DMS53 (cell line): ENCODE results near the gene PIAS4.
"Not testable (repeated sequence)": the region's sequence is repeated elsewhere in the genome, so short reads cannot be mapped to it uniquely, and the experiment has no call there.

Experiments
- DNase-seq: peaks from one replicate; lab custom pipeline; 2025; lab: John Stamatoyannopoulos, UW

PIAS4 gene

GRCh38 chr19:4007021-4007835 lies at the start of gene PIAS4:
Gene PIAS4, plus strand, starts transcription at chr19:4007736. Its CDS starts 25 bp downstream, at chr19:4007761.
- peak; percentile 96 for DNase-seq

- no peak for DNase-seq
Measured at GRCh38 chr19:3958836-3959765, 48.4 kb upstream of the PIAS4 start.

- DNase-seq, result no peak
Measured at GRCh38 chr19:3959766-3960131, 47.8 kb upstream of the PIAS4 start.

GRCh38 chr19:3961007-3961406 lies 46.5 kb upstream of the PIAS4 start:
- DNase-seq, result no peak

- no peak for DNase-seq
Measured at GRCh38 chr19:3963458-3964255, 43.9 kb upstream of the PIAS4 start.

- DNase-seq, result no peak
Measured at GRCh38 chr19:3964256-3965194, 43.0 kb upstream of the PIAS4 start.

GRCh38 chr19:3966051-3967017 lies 41.2 kb upstream of the PIAS4 start:
- peak; percentile 91 for DNase-seq

- not testable (repeated sequence) for DNase-seq
Measured at GRCh38 chr19:3967983-3968382, 39.6 kb upstream of the PIAS4 start.

GRCh38 chr19:3968556-3969434 lies 38.7 kb upstream of the PIAS4 start:
- peak; percentile 91 for DNase-seq

GRCh38 chr19:3969435-3970312 lies 37.9 kb upstream of the PIAS4 start:
- peak; percentile 67 for DNase-seq

GRCh38 chr19:3970313-3970807 lies 37.2 kb upstream of the PIAS4 start:
- DNase-seq, result no peak

- DNase-seq, result peak; percentile 98
Measured at GRCh38 chr19:3970808-3971598, 36.5 kb upstream of the PIAS4 start, which contains the start of gene DAPK3. Gene DAPK3, minus strand, starts transcription at chr19:3971099. Its CDS starts 1,364 bp downstream, at chr19:3969735.

GRCh38 chr19:3975144-3975543 lies 32.4 kb upstream of the PIAS4 start:
- peak; percentile 26 for DNase-seq

- DNase-seq, result peak; percentile 40
Measured at GRCh38 chr19:3975637-3976087, 31.9 kb upstream of the PIAS4 start.

- peak; percentile 35 for DNase-seq
Measured at GRCh38 chr19:3976495-3977241, 30.9 kb upstream of the PIAS4 start.
